DMS79 treated with DMSO at 0.1 percent for 48 hours (cell line): ENCODE data around the gene DNAI2.

ENCODE experiments used
- DNase-seq: peaks from one replicate; lab custom pipeline; 2025; lab: John Stamatoyannopoulos, UW

The DNAI2 gene, protein sequence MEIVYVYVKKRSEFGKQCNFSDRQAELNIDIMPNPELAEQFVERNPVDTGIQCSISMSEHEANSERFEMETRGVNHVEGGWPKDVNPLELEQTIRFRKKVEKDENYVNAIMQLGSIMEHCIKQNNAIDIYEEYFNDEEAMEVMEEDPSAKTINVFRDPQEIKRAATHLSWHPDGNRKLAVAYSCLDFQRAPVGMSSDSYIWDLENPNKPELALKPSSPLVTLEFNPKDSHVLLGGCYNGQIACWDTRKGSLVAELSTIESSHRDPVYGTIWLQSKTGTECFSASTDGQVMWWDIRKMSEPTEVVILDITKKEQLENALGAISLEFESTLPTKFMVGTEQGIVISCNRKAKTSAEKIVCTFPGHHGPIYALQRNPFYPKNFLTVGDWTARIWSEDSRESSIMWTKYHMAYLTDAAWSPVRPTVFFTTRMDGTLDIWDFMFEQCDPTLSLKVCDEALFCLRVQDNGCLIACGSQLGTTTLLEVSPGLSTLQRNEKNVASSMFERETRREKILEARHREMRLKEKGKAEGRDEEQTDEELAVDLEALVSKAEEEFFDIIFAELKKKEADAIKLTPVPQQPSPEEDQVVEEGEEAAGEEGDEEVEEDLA

DNA sequence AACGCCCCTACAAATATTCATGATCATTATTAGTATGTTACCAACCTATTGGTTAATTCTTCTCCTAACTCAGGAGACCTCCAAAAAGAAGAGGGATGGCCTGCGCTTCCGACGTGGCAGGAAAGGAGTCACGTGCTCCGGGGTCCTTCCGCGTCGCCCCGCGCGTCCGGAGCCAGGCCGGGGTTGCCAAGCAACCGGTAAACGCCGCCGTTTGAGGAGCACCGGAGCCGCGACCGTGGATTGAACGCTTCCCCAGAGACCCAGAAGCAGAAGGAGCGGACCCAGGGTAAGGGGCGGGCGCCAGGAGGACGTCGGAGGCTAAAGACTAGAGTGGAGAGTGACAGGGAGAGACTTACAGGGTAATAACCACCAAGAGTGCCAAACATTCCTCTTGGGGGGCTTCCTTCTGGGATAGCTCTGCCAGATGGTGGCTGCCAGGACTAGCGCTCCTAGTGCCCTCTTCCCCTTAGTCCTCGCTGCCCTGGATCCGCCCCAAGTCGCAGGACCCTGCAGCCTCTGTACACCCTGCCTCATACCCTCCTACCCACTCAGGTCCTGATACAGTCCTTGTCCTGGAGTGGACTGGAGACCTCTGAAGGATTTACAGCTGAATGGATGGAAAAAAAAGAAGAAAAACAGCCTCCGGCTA, at the start of gene DNAI2:
TSS of gene DNAI2 (plus strand) at position 175 of the 649 bp plus-strand sequence. CDS start 7,584 bp downstream, outside the sequence.
- DNase-seq, result peak; percentile 31

DNA sequence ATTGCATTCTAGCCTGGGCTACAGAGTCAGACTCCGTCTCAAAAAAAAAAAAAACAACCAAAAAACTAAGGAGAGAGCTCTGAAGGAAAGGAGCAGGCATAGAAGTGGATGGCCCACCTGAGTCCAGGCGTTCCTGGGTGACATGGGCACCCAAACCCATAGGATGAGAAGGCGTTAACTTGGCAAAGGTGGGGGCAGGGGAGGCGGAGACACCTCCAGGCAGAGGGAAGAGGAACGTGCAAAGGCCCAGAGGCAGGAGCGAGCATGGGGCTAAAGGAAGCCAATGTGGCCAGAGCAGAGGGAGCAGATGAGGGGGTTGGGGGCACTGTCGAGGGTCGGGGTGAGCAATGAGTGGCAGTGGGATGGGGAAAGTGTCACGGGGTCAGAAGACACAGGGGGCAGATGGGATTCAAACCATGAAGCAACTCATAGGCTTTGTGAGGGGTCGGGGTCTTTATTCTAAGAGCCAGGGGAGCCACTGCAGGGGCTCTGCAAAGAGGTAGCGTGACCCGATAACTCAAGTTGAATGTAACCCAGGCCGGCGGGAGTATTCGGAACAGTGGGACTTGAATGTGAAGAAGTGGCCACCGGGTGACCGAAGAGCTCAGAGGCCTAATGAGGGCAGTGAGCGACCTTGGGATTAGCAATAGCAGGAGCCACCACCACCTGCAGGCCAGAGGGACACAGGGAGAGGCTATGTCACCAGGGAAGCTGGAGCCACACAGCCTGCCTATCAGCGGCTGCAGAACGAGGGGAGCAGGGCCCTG, 48.9 kb upstream of the DNAI2 start:
- no peak for DNase-seq

DNA sequence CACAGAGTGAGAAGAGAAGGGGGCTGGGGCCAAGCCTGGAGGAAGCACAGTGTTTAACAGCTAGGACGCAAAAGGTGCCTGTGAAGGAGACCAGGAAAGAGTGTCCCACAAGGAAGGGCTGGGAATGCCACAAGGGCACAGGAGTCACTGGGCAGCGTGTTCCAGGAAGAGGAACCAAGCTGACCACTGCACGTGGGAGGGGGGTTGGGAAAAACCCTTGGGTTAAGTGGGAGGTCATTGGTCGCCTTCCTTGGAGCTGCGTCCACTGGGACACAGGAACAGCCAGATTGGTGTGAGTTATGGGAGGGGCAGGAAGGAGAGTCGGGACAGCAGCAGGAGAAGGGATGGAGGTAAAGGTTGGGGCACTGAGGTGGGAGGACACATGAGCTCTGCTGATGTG, 47.8 kb upstream of the DNAI2 start:
- no peak for DNase-seq

DNA sequence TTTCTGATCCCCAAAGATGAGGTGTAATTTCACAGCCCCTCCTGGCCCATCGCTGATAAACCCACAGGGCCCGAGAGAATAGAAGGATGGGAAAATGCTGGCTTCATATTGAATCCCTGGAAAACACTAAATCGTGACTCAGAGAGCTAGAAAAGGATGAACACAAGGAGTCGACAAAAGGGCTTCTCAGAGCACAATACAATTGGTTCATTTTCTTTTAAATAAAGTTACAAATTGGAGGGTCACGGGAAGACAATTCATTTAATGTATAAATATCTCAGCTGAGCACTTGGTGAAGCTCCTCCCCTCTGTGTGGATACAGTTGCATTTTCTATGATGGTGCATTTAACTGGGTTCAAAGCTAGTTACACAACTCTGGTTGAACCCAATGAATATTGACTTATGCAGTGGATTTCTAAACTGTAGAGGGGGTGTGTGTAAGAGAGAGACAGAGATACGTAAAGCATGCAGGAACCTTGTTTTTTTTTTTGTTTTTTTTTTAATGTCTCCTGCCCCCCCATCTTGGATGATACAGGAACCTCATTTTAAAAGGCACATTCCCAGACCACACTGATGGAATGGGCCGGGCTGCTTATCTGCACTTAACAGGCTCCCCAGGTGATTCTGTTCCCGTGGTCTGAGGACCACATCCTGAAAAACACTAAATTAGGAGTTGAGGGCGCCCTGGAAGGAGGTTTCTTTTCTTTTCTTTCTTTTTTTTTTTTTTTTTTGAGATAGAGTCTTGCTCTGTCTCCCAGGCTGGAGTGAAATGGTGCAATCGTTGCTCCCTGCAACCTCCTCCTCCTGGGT, 46.6 kb upstream of the DNAI2 start:
- DNase-seq, result no peak

DNA sequence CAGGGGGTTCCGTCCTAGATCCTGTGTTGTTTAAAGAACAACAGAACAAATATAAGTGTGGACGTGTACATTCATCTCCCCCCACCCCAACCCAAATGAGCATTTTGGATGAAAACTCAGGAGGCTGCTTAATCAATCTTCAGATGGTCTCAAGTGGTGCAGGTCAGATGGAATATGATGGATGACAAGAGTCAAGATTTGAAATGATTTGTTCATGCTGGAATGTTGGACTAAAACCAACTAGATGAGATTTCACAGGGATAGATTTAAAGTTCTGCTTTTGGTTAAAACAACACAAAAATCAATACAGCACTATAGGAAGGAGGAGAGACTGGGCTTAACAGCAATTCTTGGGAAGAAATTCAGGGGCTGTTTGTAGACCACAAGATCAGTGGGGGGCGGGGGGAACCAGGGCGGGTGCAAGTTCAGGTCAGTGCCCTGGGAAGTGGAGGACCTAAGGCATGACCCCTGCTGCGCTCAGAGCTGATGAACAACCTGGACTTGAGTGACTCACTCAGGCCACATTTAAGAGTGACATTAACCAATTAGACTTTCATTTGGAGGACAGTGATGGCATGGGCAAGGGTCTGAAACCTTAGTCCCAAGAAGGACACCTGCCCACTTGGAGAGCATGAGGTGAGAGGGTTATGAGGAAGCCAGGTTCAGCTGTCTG, 45.6 kb upstream of the DNAI2 start:
- no peak for DNase-seq

DNA sequence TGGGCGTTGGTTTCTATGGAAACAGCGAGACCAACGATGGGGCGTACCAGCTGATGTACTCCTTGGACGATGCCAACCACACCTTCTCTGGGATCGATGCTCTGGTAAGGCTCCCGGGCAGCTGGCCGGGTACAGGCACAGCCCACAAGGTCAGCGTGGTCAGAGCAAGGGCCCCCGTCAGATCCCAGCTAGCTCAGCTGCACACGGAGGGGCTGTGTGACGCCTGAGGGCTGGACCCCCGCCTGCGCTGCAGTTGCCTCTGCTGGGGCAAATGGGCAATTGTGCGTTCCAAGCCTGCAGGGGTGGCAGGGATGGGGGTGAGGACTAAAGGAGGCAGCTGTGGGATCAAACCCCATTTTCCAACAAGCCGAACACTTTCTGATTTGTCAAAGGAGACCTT, 43.1 kb upstream of the DNAI2 start:
- DNase-seq, result no peak

DNA sequence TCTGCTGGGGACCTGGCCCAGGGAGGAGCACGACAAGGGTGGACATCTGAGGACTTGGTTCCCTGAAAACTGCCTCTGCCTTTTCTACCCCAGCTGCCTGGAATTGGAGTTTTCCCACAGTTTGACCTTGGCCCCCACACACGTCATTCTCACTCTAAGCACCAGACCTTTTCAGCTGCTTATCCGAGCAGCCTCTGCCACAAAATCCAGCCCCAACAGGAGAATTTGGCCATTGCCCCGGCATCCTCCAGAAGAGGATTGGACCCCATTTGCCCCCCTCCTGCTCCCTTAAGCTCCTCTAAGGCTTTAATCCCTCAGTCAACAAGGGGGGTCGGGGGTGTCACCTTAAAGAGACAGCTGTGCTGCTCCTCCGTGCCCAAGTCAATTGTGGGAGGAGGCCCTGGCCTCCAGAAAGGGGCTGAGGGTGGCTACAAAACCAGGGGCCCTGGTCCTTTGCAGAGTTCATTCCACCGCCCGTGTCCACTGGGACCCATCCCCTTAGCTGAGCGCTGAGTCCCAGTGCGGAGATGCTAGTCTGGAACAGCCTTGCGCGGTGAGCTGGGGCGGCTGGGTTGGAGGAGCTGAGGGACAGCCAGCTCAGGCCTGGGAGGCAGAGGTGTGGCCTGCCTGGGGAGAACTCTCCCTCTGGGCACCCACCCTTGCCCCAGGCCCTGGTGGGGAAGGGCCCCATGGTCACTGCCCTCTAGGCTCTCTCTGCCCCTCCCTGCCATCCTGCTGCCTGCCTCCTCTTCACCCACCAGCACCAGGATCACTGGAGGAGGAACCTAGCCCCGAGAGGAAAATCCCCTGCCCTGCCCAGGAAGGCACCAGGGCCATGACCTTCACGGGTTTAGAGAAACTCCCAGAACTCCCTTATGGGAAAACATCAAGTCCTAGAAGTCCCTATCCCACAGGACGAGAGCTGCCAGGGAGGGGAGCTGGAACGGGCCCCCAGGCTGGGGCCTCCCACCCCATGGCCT, 41.8 kb upstream of the DNAI2 start:
- no peak for DNase-seq

DNA sequence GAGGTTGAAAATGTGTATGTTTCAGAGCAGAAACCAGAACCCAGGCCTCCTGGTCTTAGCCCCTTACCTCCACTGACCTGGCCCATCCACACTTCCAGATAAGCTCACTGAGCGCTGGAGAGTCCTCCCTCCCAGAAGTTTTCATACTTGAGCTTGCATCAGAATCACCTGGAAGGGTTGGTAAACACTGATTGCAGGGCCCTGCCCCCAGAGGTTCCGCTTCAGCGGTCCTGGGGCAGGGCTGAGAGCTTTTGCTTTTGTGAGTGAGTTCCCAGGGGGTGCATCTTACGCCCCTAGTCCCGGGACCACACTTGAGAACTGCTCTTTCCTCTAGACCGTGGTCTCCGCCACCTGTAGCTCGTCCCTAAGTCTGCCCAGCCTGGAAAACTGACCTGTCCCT, 40.1 kb upstream of the DNAI2 start:
- DNase-seq, result no peak

DNA sequence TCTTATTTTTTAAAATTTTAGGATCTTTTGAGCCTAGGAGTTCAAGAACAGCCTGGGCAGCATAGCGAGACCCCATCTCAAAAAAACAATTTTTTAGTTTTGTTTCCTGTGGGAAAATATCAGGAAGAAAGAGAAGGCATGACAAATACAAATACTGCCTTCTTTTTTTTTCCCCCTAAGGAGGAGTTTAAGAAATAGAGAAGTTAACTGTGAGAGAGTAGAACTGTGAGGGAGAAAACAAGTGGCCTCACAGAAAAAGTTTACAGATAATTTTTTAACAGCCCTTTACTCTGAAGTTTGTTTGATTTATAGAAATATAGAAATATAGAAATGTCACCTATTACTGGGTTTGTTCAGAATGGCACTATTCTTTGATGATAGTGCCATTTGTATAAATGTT, 39.5 kb upstream of the DNAI2 start:
- DNase-seq, result no peak

DNA sequence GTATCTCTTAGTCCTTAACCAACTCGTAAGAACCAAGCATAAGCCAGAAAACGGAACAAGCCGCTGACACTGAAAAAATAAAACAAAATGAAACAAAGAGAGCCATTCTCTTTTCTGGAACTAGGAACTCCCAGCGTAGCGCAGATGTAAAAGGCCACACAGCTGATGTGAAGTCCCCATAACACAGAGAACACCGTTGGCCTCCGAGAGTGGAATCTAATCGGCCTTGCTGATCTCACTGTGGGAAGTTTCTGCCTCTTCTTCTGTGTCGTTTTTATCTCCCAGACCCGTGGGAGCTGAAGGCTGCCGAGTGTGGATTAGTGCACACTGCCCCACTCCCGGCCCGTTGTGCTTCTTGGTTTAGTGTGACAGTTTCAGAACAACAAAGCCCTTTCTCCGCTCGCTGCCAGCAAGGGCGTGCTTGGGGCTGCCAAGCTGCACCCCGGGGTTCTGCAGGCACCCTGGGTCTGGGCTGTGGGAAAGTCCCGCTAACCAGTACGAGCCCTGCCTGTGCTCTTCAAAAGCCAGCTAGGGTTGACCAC, 38.9 kb upstream of the DNAI2 start:
- no peak for DNase-seq

DNA sequence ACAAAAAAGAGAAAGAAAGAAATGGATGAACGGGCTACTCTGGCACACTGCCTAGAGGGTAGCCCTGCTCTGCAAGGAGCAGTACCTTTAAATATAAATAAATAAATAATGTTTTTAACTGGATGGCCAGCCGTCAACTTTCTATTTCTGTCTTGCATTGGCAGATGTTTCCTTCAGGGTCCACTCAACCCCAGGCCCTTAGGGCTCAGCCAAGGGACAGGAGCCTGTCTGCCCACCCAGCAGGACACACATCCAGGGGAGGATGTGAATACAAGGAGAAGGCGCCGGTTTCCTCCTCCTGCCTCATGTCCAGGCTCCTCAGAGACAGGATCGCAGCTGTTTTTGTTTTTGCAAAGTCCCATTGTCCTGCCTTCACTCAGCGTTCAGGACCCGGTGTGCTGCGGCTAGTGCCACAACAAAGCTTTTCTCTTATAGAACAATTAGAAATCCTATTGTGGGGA, 38.1 kb upstream of the DNAI2 start:
- DNase-seq, result no peak

DNA sequence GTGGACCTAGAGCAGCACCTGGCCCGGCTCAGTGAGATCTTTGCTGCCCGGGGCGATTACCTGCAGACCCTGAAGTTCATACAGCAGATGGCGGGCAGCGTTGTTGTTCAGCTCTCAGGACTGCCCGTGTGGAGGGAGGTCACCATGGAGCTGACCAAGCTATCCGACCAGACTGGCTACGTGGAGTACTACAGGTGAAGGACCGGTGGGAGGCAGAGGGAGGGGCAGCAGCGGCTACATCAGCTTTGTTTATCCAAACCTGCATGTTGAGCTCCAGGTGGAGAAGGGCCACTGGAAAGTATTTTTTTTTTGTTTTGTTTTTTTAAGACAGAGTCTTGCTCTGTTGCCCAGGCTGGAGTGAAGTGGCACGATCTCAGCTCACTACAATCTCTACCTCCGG, 36.7 kb upstream of the DNAI2 start:
- DNase-seq, result no peak

DNA sequence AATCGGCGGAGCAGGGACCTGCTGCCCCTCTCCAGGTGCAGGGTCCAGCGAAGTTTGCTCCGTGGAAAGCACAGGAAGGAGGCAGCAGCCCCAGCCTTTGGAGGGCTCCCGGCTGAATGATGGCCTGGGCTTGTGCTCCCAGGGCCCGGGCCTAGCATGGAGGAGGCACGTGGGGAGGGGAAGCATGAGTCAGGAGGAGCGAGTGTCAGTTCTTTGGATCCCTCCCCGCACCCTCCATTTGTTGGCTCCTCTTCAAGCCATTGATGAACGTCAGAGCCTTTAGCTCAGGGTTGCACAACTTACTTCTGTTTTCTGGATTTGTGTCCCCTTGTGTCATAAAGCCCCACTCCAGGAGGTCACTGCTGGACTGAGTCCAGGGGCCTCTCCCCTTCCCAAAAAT, 34.9 kb upstream of the DNAI2 start:
- DNase-seq, result no peak

DNA sequence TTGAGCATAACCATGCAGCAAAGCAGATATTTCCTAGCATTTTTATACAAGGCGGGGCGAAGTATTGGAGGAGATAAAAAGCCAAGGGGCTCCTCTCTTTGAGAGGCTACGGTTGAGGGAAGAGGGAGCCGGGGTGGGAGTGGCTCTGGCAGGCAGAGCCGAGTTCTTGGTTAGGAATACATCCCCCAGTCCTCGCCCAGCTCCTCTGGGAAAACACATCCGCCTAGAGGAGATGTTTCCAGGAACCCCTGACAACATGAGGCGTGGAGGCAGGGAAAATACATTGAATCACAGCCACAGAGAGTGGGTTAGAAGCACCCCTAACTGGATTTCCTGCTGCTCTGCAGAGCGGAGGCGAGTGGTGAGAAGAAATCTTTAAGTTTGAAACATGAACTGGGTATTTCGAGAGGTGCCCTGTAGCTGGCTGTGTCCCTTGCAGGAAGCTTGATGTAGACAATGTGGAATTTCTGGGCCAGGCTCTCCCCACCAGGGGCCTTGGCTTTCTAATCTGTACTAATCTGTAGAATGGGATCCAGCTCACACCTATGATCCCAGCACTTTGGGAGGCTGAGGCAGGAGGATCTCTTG, 33.3 kb upstream of the DNAI2 start:
- no peak for DNase-seq

DNA sequence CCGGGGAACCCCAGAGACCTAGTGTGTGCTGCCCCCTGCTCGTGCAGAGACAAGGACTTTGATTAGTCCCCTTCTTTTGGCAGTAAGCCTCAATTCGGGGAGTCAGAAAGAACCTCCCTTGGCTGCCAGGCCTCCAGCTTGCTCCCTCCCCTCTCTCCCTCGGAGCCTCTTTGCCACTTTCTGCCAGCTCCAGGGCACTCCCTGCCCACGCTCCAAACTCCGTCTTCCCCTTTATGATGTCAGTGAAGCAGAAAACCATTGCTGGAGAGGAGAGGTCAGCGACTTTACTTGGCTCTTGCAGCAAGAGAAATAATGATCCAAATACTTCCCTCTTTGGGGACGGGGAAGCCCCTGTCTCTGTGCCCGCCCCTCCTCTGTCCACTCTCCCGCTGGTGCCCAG, 32.6 kb upstream of the DNAI2 start:
- peak; percentile 25 for DNase-seq

DNA sequence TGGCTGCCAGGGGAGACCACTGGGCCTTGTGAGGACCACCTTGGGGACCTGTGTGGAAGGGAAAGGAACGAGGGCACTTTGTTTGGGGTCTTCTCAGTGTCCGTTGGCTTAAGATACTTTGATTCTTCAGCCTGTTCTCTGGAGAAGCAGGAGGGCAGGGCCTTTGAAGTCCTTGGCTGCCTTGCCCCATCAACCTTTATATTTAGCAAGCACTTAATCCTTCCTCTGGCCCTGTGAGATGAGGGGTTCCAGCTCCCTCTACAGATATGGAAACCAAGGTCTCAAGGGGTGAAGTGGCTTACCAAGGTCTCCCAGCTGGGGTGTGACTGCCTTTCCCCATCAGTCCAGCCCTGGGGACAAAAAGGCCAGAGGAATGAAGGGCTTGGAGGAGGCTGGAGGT, 32.2 kb upstream of the DNAI2 start:
- DNase-seq, result no peak

DNA sequence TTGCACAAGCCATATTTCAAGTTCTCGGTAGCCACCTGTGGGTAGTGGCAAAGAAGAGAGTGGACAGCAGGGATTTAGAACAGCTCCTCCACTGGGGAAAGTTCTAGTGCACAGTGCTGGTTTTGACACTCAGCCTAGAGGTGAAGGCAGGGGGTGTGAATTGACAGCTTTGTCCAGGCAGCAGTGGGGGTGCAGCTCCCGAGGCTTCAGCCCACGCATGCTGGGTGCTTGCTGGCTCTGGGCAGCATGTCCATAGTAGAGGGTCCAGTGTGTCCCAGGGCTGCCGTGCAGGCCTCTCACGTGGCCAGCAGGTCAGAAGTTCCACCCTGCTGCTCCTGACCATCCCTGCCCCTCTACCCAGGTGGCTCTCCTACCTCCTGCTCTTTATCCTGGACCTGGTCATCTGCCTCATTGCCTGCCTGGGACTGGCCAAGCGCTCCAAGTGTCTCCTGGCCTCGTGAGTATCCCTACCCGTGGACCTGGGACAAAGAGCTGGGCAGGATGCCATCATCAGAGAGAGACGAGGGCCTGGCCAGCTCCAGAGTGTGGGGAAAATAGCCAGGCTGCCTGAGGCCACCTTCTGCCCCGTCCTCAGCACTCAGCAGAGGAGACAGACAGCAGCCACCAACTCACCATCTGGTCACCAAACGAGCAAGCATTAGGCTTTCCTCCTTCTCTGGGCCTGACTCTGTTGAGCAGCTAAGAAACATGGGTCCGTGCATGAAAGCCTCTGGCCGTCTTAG, 30.9 kb upstream of the DNAI2 start:
- no peak for DNase-seq

DNA sequence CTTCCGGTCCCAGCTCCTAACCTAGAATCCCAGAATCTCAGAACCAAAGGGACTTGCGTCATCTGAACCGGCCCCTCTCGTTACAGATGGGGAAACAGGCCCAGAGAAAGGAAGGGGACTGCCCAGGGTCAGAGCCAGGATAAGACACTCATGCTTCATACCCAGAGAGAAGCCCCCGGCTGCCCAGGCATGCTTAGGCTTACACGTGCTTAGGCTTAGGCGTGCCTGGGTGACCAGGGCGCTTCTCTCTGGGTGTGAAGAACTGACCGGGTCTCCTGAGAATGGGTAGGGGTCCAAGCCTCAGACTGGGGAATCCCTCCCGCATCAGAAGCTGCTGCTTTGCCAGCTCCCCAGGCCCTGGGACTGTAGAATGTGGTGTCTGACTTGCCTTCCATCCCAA, 29.9 kb upstream of the DNAI2 start:
- DNase-seq, result no peak
